ENCODE measurements around the gene C9orf85. TPM values are rescaled to one million over a fixed set of nuclear protein-coding genes. Genes with fewer than 3 reads are reported as not detected.
A peak's percentile ranks its signal among the peaks of the same experiment; 100 is the strongest.

The C9orf85 gene
- total RNA-seq, 6 donors from 2014 or later, result 6.5 to 13.0 (median 9.0) TPM

GRCh38 chr9:71965403-71965802, 54.0 kb downstream of the C9orf85 start:
- Histone ChIP-seq H3K9me3 (peaks cover 0 to 15% (median 2%) of the 10 kb centered on the region in 4 donors), H3K4me1 (no peaks in the 10 kb centered on the region), H3K4me3 (no peak overlapping the region), H3K27me3 (no peaks in the 10 kb centered on the region), H3K27ac (no peak overlapping the region), H3K36me3 (peaks cover 0 to 8% (median 0%) of the 10 kb centered on the region in 4 donors)
- 93 to 94% methylated on average over 1 of the region's 1 CpG for WGBS, 2 donors
- DNase-seq (no peak), ATAC-seq (ENCODE audit: low FRiP score in 2 of 2) (no peak)
- no peak for TF ChIP-seq EP300 (IDR thresholded peaks at IDR 0.05)
- no peak for TF ChIP-seq POLR2A (IDR thresholded peaks at IDR 0.05)
- no peak for TF ChIP-seq POLR2AphosphoS5 (IDR thresholded peaks at IDR 0.05)
- TF ChIP-seq CTCF (IDR thresholded peaks at IDR 0.05), result no peak

DNA sequence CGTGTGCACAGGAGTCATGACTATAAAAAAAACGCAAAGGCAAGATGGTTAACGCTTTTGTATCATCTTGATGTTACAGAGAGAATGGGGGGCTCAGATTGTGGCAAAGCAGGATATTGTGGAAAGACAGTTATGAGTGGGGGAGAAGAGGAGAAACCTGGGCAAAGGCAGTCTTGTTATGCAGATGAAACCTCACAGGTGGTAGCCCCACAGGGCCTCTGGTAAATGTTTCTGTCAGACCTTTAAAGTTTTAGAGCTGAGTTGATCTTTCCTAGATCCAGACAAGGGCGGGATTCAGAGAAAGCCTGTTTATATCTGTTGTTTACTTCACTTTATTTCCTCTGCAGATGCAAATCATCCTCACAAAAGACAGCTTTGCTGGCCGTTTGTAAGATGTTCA, 55.2 kb downstream of the C9orf85 start:
- Histone ChIP-seq H3K9me3 (peaks cover 0 to 15% (median 2%) of the 10 kb centered on the region in 4 donors), H3K4me1 (no peaks in the 10 kb centered on the region), H3K4me3 (no peak overlapping the region), H3K36me3 (peaks cover 0 to 10% (median 0%) of the 10 kb centered on the region in 4 donors), H3K27me3 (no peaks in the 10 kb centered on the region), H3K27ac (peak overlapping the region in 1 of 4 donors; percentile 17)
- 67% methylated on average over 5 of the region's 5 CpGs for WGBS, 2 donors
- TF ChIP-seq CTCF (IDR thresholded peaks at IDR 0.05) (no peak), POLR2A (IDR thresholded peaks at IDR 0.05) (no peak), POLR2AphosphoS5 (IDR thresholded peaks at IDR 0.05) (no peak), EP300 (IDR thresholded peaks at IDR 0.05) (no peak)
- DNase-seq (no peak), ATAC-seq (ENCODE audit: low FRiP score in 2 of 2) (no peak)

DNA sequence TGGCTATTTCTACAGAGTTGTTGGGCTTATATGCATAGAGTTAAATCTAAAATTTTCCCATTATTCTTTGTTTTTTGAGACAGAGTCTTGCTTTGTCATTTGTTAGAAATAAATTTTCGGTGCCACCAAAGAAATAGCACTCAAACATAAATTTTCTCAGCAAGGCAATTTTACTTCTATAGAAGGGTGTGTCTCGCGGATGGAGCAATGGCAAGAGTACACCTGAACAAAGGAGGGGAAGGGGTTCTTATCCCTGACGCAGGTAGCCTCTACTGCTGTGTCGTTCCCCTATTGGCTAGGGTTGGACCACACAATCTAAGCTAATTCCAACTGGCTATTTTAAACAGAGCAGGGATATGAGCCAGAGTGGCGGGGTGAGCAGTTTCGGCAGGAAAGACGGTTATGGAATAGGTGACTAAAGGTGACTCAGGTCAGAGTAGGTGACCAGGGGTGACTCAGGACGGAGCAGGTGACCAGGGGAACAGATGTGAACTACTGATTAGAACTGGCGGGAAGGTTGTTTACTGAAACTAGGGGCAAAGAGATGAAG, 57.2 kb downstream of the C9orf85 start:
- no peaks in the 10 kb centered on the region for H3K4me1 ChIP-seq
- TF ChIP-seq POLR2A (IDR thresholded peaks at IDR 0.05), result no peak
- TF ChIP-seq CTCF (IDR thresholded peaks at IDR 0.05), result no peak
- DNase-seq (no peak), ATAC-seq (ENCODE audit: low FRiP score in 2 of 2) (no peak)
- H3K27me3 ChIP-seq, result no peaks in the 10 kb centered on the region
- WGBS, 2 donors, result 84 to 85% methylated on average over 10 of the region's 10 CpGs
- H3K27ac ChIP-seq, result no peak overlapping the region
- peaks cover 0 to 20% (median 3%) of the 10 kb centered on the region in 4 donors for H3K36me3 ChIP-seq
- H3K9me3 ChIP-seq, result peaks cover 0 to 15% (median 2%) of the 10 kb centered on the region in 4 donors
- H3K4me3 ChIP-seq, result no peak overlapping the region

- Histone ChIP-seq H3K4me3 (no peak overlapping the region), H3K27me3 (no peaks in the 10 kb centered on the region), H3K4me1 (no peaks in the 10 kb centered on the region), H3K36me3 (peaks cover 0 to 12% (median 3%) of the 10 kb centered on the region in 4 donors), H3K27ac (no peak overlapping the region), H3K9me3 (no peaks in the 10 kb centered on the region)
- DNase-seq, result no peak
- no peak for ATAC-seq (ENCODE audit: low FRiP score in 2 of 2)
- no peak for TF ChIP-seq EP300 (IDR thresholded peaks at IDR 0.05)
- TF ChIP-seq POLR2AphosphoS5 (IDR thresholded peaks at IDR 0.05), result no peak
- TF ChIP-seq POLR2A (IDR thresholded peaks at IDR 0.05), result no peak
- no peak for TF ChIP-seq CTCF (IDR thresholded peaks at IDR 0.05)
Observed at GRCh38 chr9:71975833-71976232, 64.4 kb downstream of the C9orf85 start.

DNA sequence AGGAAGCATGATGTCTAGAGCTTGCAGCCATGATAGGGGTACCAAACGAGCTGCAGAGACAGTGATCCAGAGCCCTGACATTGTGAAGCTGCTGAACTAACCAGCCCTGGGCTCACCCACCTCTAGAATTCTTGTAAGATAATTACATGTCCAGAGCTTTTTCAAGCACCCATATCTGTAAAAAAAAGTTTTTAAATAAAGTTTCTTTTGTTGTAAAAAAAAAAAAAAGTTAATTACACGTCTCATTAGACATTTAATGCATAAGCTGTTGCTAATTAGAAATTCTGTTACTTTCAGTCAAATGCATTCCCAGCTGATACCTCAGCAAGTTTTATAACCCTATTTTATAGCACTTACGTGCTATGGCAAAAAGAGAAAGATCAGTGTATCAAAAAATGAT, 65.6 kb downstream of the C9orf85 start:
- ATAC-seq (ENCODE audit: low FRiP score in 2 of 2) (no peak), DNase-seq (no peak)
- Histone ChIP-seq H3K27me3 (no peaks in the 10 kb centered on the region), H3K4me3 (no peak overlapping the region), H3K9me3 (no peaks in the 10 kb centered on the region), H3K27ac (no peak overlapping the region), H3K4me1 (no peaks in the 10 kb centered on the region), H3K36me3 (peaks cover 0 to 8% (median 3%) of the 10 kb centered on the region in 4 donors)
- TF ChIP-seq EP300 (IDR thresholded peaks at IDR 0.05), result no peak
- no peak for TF ChIP-seq POLR2AphosphoS5 (IDR thresholded peaks at IDR 0.05)
- TF ChIP-seq CTCF (IDR thresholded peaks at IDR 0.05), result no peak
- TF ChIP-seq POLR2A (IDR thresholded peaks at IDR 0.05), result no peak
- 72 to 84% methylated on average over 3 of the region's 3 CpGs for WGBS, 2 donors

Measured in upper lobe of left lung (tissue), 6 donors.